Measurements from ENCODE around the gene NFE2L1. TPM values are rescaled to one million over a fixed set of nuclear protein-coding genes. Genes with fewer than 3 reads are reported as not detected.

Gene NFE2L1
- polyA plus RNA-seq, 1 of the 3 experiments (the other 2 are of a cell fraction), result 159 TPM

GRCh38 chr17:48026502-48027321 lies 21.4 kb upstream of the NFE2L1 start (continued):
- peak; percentile 100 for TF ChIP-seq CTCF (IDR thresholded peaks at IDR 0.05)
- no peak for TF ChIP-seq FOXJ3 (CRISPR knock-in tag; IDR thresholded peaks at IDR 0.05)
- TF ChIP-seq USF1 (IDR thresholded peaks at IDR 0.05; ENCODE audit: borderline replicate concordance, low read depth), result no peak
- TF ChIP-seq POLR2AphosphoS5 (IDR thresholded peaks at IDR 0.05; ENCODE audit: low read depth, low read length), result 0 out of 2 replicates have a peak, but pooled peaks have one; percentile 22
- TF ChIP-seq MEF2A (IDR thresholded peaks at IDR 0.05; ENCODE audit: borderline replicate concordance, low read depth), result no peak
- no peak for TF ChIP-seq FOXM1 (IDR thresholded peaks at IDR 0.05; ENCODE audit: low read depth)
- no peak for TF ChIP-seq FOSL2 (IDR thresholded peaks at IDR 0.05; ENCODE audit: borderline replicate concordance, low read depth)
- TF ChIP-seq GATA2 (CRISPR knock-in tag; IDR thresholded peaks at IDR 0.05), result no peak
- no peak for TF ChIP-seq USF2 (IDR thresholded peaks at IDR 0.05; ENCODE audit: borderline replicate concordance, low read depth, low read length)
- TF ChIP-seq IRF3 (IDR thresholded peaks at IDR 0.05; ENCODE audit: low read depth, low read length), result no peak
- TF ChIP-seq MXI1 (IDR thresholded peaks at IDR 0.05; ENCODE audit: low read depth, low read length), result peak; percentile 99
- TF ChIP-seq NRF1 (IDR thresholded peaks at IDR 0.05; ENCODE audit: low read depth, low read length), result 0 out of 2 replicates have a peak, but pooled peaks have one; percentile 30
- no peak for TF ChIP-seq REST (IDR thresholded peaks at IDR 0.05; ENCODE audit: low read depth, low read length)
- no peak for TF ChIP-seq YY1 (IDR thresholded peaks at IDR 0.05; ENCODE audit: low read depth)

Data from SK-N-SH (cell line).